ENCODE results near the gene GPC6. TPM values are rescaled to one million over a fixed set of nuclear protein-coding genes. Genes with fewer than 3 reads are reported as not detected.

GPC6 gene
- total RNA-seq, 1 donor from 2014 or later, result 42.9 TPM

DNA sequence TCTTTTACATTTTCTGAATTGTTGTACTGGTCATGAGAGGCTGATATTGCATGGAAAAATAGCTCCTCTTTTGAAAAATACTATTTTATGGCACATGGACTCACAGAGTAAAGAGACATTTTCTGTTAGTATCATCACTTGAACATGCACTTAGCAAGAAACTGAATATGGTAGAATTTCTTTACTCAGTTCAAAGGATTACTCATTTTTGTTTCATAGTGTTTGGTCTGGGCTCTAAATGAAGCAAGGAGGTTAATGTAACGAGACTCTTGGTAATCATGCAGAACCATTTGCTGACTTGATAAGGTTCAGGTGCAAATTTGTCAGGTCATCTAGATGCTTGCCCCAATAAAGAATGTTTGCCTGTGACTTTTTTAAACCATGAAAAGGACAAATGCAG lies 63.2 kb downstream of the GPC6 start:
- no peak overlapping the region for H3K27ac Mint-ChIP-seq
- DNase-seq (ENCODE audit: low spot score), result no peak
- H3K27me3 ChIP-seq, result no peaks in the 10 kb centered on the region
- no peak overlapping the region for H2AFZ ChIP-seq (replicated peaks)
- H3K4me3 Mint-ChIP-seq, result no peak overlapping the region
- no peaks in the 10 kb centered on the region for H4K20me1 ChIP-seq (ENCODE audit: low read depth)
- H3K9ac ChIP-seq, result no peak overlapping the region
- H3K36me3 ChIP-seq, result no peaks in the 10 kb centered on the region
- H3K4me2 ChIP-seq, result no peak overlapping the region
- H3K9me3 Mint-ChIP-seq, result no peaks in the 10 kb centered on the region
- no peak for TF ChIP-seq EZH2 (IDR thresholded peaks at IDR 0.05)
- TF ChIP-seq, protein P1, sequence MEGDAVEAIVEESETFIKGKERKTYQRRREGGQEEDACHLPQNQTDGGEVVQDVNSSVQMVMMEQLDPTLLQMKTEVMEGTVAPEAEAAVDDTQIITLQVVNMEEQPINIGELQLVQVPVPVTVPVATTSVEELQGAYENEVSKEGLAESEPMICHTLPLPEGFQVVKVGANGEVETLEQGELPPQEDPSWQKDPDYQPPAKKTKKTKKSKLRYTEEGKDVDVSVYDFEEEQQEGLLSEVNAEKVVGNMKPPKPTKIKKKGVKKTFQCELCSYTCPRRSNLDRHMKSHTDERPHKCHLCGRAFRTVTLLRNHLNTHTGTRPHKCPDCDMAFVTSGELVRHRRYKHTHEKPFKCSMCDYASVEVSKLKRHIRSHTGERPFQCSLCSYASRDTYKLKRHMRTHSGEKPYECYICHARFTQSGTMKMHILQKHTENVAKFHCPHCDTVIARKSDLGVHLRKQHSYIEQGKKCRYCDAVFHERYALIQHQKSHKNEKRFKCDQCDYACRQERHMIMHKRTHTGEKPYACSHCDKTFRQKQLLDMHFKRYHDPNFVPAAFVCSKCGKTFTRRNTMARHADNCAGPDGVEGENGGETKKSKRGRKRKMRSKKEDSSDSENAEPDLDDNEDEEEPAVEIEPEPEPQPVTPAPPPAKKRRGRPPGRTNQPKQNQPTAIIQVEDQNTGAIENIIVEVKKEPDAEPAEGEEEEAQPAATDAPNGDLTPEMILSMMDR (IDR thresholded peaks at IDR 0.05), result no peak
- no peak for TF ChIP-seq EZH2phosphoT487 (IDR thresholded peaks at IDR 0.05)
- peaks cover 12% of the 10 kb centered on the region for H3K79me2 ChIP-seq (ENCODE audit: low read depth)
- no peak overlapping the region for H3K27ac ChIP-seq
- H3K4me1 ChIP-seq, result peaks cover 45% of the 10 kb centered on the region
- H3K9me3 ChIP-seq (ENCODE audit: low read depth), result no peaks in the 10 kb centered on the region
- no peaks in the 10 kb centered on the region for H3K27me3 Mint-ChIP-seq (ENCODE audit: insufficient read depth, low read depth)
- no peaks in the 10 kb centered on the region for H3K36me3 Mint-ChIP-seq
- H3F3A ChIP-seq (ENCODE audit: low read depth), result peaks cover 21% of the 10 kb centered on the region
- peaks cover 38% of the 10 kb centered on the region for H3K4me1 Mint-ChIP-seq
- no peak overlapping the region for H3K4me3 ChIP-seq

DNA sequence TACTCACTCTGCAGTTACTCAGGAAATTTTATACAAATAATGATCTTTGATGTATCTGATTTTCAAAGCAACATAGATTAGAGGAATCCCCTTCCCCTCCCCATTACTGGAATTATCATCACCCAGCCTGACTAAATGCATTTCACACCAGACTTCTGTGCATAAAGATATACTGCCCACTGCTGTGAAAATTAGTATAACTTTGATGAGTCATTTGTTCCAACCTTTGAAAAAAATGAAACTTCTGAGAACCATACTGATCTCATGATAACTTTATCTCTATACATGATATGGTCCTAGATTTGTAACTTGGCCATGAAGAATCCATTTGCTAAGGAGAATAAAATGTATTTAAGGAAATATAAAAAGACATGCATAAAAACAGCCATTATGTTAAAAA lies 63.9 kb downstream of the GPC6 start:
- Histone ChIP-seq H3K27ac (no peak overlapping the region), H4K20me1 (ENCODE audit: low read depth) (no peaks in the 10 kb centered on the region), H3K9me3 (ENCODE audit: low read depth) (no peaks in the 10 kb centered on the region), H3K4me1 (peaks cover 44% of the 10 kb centered on the region), H3K4me2 (no peak overlapping the region), H3K79me2 (ENCODE audit: low read depth) (peaks cover 12% of the 10 kb centered on the region), H3K36me3 (no peaks in the 10 kb centered on the region), H3F3A (ENCODE audit: low read depth) (peaks cover 21% of the 10 kb centered on the region), H2AFZ (replicated peaks) (no peak overlapping the region), H3K4me3 (no peak overlapping the region), H3K27me3 (no peaks in the 10 kb centered on the region), H3K9ac (no peak overlapping the region)
- Mint-ChIP-seq H3K27ac (no peak overlapping the region), H3K27me3 (ENCODE audit: insufficient read depth, low read depth) (no peaks in the 10 kb centered on the region), H3K4me1 (peaks cover 37% of the 10 kb centered on the region), H3K9me3 (no peaks in the 10 kb centered on the region), H3K4me3 (no peak overlapping the region), H3K36me3 (no peaks in the 10 kb centered on the region)
- TF ChIP-seq EZH2phosphoT487 (IDR thresholded peaks at IDR 0.05) (no peak), EZH2 (IDR thresholded peaks at IDR 0.05) (no peak)
- TF ChIP-seq, protein P1 (IDR thresholded peaks at IDR 0.05), result no peak
- no peak for DNase-seq (ENCODE audit: low spot score)

DNA sequence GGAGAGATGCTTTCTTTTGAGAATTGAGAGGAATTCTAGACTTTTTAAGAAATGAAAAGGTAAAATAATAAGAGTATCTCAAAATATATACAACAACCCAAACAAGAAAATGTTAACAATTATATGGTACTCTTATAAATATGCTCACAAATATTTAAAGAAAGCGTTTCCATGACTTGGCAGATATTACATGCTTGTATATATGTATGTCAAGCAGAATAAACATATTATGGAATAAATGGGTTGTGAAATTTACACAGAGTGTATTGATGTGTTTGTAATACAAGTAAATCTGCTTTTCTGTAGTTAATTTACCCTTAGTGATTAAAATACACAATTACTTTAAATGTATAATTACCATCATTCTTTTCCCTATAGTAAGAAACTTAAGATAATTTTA lies 65.8 kb downstream of the GPC6 start:
- H3K9me3 ChIP-seq (ENCODE audit: low read depth), result no peaks in the 10 kb centered on the region
- H3K4me2 ChIP-seq, result no peak overlapping the region
- TF ChIP-seq, protein P1 (IDR thresholded peaks at IDR 0.05), result no peak
- TF ChIP-seq EZH2phosphoT487 (IDR thresholded peaks at IDR 0.05) (no peak), EZH2 (IDR thresholded peaks at IDR 0.05) (no peak)
- no peaks in the 10 kb centered on the region for H3K36me3 ChIP-seq
- H3K27me3 ChIP-seq, result no peaks in the 10 kb centered on the region
- peaks cover 17% of the 10 kb centered on the region for H3F3A ChIP-seq (ENCODE audit: low read depth)
- no peak overlapping the region for H3K9ac ChIP-seq
- H4K20me1 ChIP-seq (ENCODE audit: low read depth), result no peaks in the 10 kb centered on the region
- H3K79me2 ChIP-seq (ENCODE audit: low read depth), result peaks cover 19% of the 10 kb centered on the region
- peaks cover 33% of the 10 kb centered on the region for H3K4me1 ChIP-seq
- H2AFZ ChIP-seq (replicated peaks), result no peak overlapping the region
- H3K36me3 Mint-ChIP-seq, result no peaks in the 10 kb centered on the region
- no peak overlapping the region for H3K27ac ChIP-seq
- DNase-seq (ENCODE audit: low spot score), result no peak
- H3K4me3 ChIP-seq, result no peak overlapping the region
- H3K4me3 Mint-ChIP-seq, result no peak overlapping the region
- no peaks in the 10 kb centered on the region for H3K27me3 Mint-ChIP-seq (ENCODE audit: insufficient read depth, low read depth)
- H3K27ac Mint-ChIP-seq, result no peak overlapping the region
- H3K9me3 Mint-ChIP-seq, result no peaks in the 10 kb centered on the region
- H3K4me1 Mint-ChIP-seq, result peaks cover 36% of the 10 kb centered on the region

All from neural progenitor cell (in vitro differentiated cells).